SKM-1 treated with dmso at 0.1 percent for 144 hours (cell line): Measurements from ENCODE around the gene SUMO3.

Experiments
- DNase-seq: peaks from one replicate; lab custom pipeline; 2025; ENCODE audit not compliant: unreplicated experiment; lab: John Stamatoyannopoulos, UW

The SUMO3 gene

GRCh38 chr21:44817914-44818639 lies at the start of gene SUMO3:
Gene SUMO3, minus strand, starts transcription at chr21:44818062. Its CDS starts 94 bp downstream, at chr21:44817968.
- peak; percentile 64 for DNase-seq

- no peak for DNase-seq
Measured at GRCh38 chr21:44867464-44867863, 49.6 kb upstream of the SUMO3 start.

- no peak for DNase-seq
Measured at GRCh38 chr21:44866780-44867179, 48.9 kb upstream of the SUMO3 start.

- peak; percentile 65 for DNase-seq
Measured at GRCh38 chr21:44865561-44866280, 47.9 kb upstream of the SUMO3 start.

GRCh38 chr21:44862869-44863685 lies 45.2 kb upstream of the SUMO3 start:
- no peak for DNase-seq

GRCh38 chr21:44858791-44859190 lies 40.9 kb upstream of the SUMO3 start:
- no peak for DNase-seq

- DNase-seq: no peak
Measured at GRCh38 chr21:44858291-44858690, 40.4 kb upstream of the SUMO3 start.

GRCh38 chr21:44857127-44857892 lies 39.4 kb upstream of the SUMO3 start:
- no peak for DNase-seq

- no peak for DNase-seq
Measured at GRCh38 chr21:44856131-44856530, 38.3 kb upstream of the SUMO3 start.

- DNase-seq: no peak
Measured at GRCh38 chr21:44855572-44855971, 37.7 kb upstream of the SUMO3 start.

GRCh38 chr21:44854664-44855446 lies 37.0 kb upstream of the SUMO3 start:
- no peak for DNase-seq

GRCh38 chr21:44854391-44854663 lies 36.5 kb upstream of the SUMO3 start:
- DNase-seq: no peak

GRCh38 chr21:44853601-44854390 lies 35.9 kb upstream of the SUMO3 start:
- DNase-seq: no peak

- no peak for DNase-seq
Measured at GRCh38 chr21:44850905-44851657, 33.2 kb upstream of the SUMO3 start.

- DNase-seq: no peak
Measured at GRCh38 chr21:44850208-44850800, 32.4 kb upstream of the SUMO3 start.

GRCh38 chr21:44849616-44850130 lies 31.8 kb upstream of the SUMO3 start:
- no peak for DNase-seq

- no peak for DNase-seq
Measured at GRCh38 chr21:44848821-44849521, 31.1 kb upstream of the SUMO3 start.
